Stimulated activated CD4-positive, alpha-beta T cell treated with anti-CD3 and anti-CD28 coated beads, Interleukin-4, amount 100 ng/mL, for 48 hours (primary cell): Measurements from ENCODE around the gene AFAP1.

Experiments
- DNase-seq, 2 donors: peaks; one replicate each; pipeline ENCODE4 v3.0.0-alpha.2; 2020; ENCODE audit warnings: low read depth in 2 of 2

AFAP1 gene

DNA sequence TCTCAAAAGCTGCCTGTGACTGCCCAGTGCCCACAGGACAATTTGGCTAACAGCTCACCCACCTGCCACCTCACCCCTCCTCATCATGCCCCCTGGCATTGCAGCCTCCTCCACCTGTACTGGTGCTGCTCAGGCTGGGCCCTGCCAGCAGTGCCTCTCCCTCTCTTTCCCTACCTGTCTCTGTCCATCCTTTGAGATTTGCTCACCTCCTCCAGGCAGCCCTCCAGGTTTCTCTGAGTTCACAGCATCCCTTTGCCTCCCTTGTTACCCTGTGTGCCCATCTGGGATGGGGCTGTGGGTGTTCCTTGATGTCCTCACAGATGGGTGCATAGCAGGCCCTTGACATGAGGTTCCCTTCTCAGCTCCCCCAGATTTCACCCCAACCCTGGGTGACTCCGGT lies 224.9 kb downstream of the AFAP1 start:
- DNase-seq, result no peak

DNA sequence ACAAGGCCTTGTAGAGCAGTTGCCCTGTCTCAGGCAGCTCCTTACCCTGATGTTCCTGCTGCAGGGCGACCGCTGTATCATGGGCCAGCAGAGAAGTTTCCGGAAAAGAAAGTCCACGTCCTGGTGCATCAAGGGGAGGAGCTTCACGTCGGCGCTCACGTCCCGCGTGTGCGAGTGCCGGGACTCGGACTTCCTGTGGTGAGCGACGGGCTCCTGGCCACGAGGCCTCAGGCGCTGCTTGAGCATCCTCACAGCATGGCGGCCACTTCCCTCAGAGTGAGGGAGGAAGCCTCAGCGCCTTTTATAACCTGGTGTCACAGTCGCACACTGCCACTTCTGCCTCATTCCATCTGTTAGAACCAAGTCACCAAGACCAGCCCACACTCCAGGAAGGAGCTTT lies 225.5 kb downstream of the AFAP1 start:
- no peak for DNase-seq

DNA sequence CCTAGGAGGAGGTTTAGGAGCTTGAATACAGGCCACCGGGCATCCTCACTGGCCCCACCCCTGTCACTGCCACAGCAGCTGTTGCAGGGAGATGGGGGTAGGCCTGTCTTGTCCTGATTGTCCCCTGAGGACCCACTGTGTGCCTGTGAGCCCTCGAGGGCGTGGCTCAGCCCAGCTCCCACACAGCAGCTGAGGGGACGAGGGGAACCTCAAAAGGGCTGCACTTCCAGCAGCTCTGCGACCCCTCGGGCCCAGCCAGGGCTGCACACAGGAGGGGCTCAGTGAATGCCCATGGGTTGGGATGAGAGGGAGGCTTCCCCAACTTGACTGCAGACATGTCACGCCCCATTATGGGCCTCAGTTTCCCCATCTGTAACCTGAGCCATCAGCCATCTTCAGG lies 225.9 kb downstream of the AFAP1 start:
- DNase-seq, result no peak

DNA sequence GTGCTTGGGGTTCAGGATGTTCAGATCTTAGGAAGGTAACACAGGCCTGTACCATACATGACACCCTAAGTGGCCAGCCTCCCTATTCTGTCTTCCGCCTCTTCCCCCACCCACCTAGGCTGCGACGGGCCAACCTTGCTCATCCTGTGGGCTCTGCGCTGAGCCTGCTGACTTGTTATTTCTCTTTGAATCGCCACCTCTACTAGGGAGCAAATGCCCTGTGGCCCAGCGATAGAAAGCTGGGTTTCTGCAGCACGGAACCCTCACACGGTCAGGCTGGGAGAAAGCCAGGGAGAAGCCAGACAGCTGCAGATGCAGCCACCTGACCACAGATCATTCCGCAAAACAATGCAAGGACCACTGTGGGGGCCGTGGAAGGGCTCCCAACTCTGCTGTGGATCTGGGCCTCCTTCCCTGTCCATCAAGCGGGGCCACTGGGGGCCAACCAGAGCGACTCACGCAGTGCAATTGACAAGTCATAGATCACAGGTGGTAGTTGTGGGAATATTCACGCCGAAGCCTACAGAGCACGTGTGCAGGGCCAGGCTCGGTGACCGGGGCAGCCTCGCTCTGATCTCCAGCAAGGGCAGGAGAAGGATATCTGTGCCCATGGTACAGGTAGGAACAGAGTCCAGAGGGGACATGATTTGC lies 227.5 kb downstream of the AFAP1 start:
- no peak for DNase-seq

DNA sequence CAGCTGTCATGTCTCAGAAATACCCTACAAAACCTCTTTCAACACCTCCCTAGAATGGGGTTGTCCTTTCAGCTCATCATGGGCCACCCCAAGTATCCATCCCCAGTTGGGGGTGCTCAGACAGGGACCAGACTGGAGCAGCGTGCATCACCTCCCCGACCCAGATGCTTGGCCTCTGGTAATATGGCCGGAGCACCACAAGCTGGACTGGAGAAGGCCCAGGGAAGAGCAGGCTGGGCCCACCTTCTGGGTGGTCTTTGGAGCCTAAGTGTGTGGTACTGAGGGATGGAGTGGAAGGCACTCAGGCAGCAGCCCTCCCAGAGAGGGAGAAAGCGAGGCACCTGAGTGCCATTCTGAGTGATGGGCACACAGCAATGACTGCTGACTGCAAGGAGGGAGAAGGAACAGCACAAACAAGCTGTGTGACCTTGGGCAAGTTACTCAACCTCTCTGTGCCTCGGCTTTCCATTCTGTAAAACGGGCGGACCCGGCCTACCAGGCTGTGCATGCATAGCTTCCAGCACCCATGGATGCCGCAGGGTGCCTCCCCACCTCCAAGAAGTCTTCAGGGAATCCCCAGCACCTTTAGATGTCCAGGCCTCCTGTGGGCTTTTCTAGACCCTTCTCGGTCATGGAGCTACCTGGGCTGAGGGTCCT lies 228.2 kb downstream of the AFAP1 start:
- DNase-seq, result no peak

DNA sequence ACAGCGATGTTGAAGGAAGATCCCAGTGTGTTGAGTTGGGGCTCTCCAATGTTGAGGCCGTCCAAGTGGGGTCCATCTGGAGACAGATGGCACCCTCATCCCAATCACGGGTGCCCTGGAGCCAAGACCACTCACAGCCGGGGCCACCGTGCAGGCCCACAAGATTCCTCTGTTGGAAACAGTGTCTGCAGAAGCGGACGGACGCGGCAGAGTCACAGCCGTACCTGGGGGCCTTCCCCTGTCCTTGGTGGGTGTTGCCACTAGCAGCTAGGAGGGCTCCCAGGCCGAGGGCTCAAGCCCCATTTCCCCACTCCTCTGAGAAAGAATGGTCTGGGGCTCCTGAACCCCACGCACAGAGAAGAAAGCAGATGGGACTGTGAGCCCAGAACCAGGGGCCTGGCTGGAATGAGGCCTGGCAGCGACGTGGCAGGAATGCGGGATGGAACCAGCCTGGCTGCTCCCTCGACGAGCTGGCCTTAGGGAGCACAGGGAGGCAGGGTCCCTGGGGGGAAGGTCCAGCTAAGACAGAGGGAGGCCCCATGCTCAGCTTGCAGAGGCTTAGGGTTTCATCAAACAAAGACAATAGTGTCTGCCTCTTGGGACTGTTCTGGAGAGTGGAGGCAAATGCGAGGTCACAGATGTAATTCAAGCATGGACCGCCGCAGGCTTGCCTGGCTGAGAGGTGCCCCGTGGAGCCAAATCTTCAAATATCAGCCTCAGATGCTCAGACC lies 228.9 kb downstream of the AFAP1 start:
- no peak for DNase-seq

DNA sequence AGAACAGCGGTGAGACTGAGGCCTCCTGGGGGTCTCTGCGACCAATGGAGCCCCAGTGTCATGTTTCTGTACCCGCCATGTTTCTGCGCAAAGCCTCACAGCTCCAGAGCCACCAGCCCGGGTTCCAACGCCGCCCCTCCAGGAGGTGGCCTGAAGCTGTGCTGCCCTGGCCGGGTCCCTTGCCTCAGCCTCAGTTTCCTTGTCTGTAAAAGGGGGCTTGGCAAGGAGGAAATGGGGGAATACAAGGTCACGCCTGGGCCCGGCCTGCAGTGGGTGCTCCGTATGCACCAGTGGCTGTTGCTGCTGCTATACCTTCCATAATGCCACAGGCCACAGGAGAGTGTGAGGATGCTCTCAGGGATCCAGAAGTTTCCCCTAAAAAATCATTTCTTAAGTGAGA lies 229.5 kb downstream of the AFAP1 start:
- no peak for DNase-seq

DNA sequence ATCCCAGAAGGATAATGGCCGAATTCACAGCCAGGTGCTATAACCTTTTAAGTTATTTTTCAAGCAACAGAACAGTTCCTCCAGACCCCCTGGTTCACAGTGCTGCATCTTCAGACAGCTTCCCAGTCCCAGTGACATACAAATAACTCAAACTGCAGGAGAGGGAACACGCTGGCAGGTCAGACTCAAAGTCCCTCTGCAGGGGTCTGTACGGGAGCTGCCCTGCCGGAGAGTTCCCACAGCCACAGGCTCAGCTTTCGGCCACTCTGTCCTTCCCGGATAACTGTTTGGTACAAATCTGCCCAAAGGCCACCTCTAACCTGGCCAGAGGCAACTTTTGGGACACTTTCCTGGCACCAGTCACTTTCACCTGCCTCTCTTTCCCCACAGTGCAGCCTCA lies 230.2 kb downstream of the AFAP1 start:
- no peak for DNase-seq

DNA sequence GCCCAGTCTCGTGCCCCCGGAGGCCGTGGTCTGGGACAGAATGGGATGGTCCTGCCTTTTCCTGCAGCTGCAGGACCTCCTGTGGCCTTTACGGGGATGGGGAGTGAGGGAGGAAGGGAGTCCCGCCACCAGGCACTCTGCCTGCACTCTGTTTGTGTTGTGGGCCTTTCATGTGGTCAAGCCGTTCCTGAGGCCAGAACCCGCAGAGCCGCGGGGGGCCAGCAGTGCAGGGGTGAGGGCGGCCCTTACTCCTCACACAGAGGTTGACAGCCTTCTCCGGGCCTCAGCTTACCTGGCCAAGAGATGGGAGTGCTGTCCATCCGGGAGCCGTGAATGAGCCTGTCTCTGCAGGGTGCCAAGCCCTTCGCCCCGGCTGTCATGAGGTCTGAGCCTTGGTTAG lies 230.7 kb downstream of the AFAP1 start:
- DNase-seq, result no peak
